Stimulated activated CD8-positive, alpha-beta memory T cell treated with anti-CD3 and anti-CD28 coated beads, Interleukin-12 subunit alpha, Interleukin-12 subunit beta, amount 100 ng/mL, for 4 hours (primary cell): ENCODE measurements around the gene RNF225.
"Not testable (repeated sequence)": the region's sequence is repeated elsewhere in the genome, so short reads cannot be mapped to it uniquely, and the experiment has no call there.

Experiments used
- DNase-seq: peaks from one replicate; pipeline ENCODE4 v3.0.0-alpha.2; 2020; ENCODE audit warnings: low read depth

Gene RNF225

DNA sequence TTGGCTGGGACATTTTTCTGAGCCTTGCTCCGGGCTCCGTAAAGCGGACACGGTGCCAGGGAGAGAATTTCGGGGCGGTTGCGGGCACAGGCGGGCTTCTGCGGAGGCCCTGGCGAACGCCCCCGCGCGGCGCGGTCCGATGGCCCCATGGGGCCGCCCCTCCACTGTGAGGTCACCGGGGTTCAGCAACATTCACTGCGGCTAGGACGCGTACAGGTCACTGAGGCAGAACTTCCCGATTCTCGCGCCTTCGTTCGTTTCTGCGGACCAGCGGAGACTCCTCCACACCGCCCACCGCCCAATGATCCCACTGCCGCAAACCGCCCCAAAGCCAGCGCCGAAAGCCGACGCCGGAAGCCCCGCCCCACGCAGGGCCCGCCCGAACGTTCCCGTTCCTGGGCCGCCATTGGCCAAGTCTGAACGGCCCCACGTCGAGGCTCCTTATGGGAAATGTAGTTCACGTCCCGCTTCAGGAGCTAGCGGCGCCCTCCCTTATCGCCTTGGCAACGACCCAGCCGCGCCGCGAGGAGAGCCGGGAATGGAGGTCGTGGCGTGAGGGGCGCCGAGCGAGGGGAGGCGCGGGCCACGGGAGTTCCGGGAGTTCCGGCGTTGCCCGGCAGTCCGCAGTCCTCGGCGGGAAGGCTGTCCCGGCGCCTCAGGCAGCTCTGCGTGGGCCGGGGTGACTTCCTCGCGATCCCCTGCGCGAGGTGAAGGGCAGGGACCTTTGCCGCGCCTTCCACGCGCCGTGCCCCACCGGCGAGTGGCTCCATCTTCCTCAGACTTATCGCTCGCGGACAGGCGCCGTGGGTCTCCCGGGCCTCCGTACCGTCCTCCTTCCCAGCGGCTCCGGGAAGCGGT lies 12.9 kb downstream of the RNF225 start, which contains the start of gene ZNF584:
Gene ZNF584 (plus strand): TSS at position 498 of the 858 bp plus-strand sequence. CDS start 499 bp downstream, outside the sequence.
- peak; percentile 93 for DNase-seq

- DNase-seq: no peak
Measured at GRCh38 chr19:58409010-58409790, 13.7 kb downstream of the RNF225 start.

DNA sequence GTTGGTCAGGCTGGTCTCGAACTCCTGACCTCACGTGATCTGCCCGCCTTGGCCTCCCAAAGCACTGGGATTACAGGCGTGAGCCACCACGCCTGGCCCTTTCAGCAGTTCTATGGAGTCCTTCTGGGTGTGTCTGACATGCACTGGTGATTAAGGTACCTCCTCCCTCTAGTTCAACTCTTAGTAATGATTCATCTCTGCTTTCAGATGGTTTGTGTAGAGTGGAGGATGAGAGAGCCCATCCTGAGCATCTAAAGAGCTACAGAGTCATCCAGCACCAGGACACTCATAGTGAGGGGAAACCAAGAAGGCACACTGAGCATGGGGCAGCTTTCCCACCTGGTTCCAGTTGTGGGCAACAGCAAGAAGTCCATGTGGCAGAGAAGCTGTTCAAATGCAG lies 21.1 kb downstream of the RNF225 start:
- no peak for DNase-seq

DNA sequence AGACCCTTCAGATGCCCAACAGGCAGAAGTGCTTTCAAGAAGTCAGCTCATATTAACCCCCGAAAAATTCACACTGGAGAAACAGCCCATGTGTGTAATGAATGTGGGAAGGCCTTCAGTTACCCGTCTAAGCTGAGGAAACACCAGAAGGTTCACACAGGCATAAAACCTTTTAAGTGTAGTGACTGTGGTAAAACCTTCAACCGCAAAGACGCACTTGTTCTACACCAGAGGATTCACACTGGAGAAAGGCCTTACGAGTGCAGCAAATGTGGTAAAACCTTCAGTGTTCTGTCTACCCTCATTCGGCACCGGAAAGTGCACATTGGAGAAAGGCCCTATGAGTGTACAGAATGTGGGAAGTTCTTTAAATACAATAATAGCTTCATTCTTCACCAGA lies 21.6 kb downstream of the RNF225 start:
- no peak for DNase-seq

DNA sequence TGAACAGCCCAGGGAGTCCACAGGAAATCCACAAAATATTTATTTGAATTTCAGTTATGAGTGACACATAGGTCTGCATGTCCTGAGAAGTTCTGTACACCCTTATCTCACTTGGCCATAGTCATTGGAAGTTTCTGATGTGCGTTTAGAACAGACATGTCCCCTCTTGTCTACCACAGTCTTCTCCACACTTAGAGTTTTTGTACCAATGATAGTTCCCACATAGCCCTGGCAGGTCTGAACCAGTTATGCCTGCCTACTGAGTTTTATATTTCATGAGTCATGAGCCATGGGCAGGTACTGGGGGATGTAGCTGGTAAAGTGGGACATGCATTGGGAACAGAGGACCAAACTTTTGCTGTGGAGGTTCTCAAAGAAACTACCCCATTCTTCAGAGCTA lies 33.2 kb downstream of the RNF225 start:
- no peak for DNase-seq

- no peak for DNase-seq
Measured at GRCh38 chr19:58429745-58430144, 34.3 kb downstream of the RNF225 start.

DNA sequence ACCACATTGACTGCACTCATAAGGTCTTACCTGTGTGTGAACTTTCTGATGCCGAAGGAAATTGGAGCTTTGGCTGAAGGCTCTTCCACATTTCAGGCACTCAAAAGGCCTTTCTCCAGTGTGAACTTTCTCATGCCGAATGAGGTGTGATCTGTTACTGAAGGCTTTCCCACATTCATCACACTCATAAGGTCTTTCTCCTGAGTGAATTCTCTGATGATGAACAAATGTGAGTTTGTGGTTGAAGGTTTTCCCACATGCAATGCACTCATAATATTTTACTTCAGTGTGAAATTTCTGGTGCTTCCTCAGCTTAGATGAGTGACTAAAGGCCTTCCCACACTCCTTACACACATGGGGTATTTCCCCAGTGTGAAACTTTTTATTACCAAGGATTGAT lies 38.8 kb downstream of the RNF225 start:
- DNase-seq: no peak

DNA sequence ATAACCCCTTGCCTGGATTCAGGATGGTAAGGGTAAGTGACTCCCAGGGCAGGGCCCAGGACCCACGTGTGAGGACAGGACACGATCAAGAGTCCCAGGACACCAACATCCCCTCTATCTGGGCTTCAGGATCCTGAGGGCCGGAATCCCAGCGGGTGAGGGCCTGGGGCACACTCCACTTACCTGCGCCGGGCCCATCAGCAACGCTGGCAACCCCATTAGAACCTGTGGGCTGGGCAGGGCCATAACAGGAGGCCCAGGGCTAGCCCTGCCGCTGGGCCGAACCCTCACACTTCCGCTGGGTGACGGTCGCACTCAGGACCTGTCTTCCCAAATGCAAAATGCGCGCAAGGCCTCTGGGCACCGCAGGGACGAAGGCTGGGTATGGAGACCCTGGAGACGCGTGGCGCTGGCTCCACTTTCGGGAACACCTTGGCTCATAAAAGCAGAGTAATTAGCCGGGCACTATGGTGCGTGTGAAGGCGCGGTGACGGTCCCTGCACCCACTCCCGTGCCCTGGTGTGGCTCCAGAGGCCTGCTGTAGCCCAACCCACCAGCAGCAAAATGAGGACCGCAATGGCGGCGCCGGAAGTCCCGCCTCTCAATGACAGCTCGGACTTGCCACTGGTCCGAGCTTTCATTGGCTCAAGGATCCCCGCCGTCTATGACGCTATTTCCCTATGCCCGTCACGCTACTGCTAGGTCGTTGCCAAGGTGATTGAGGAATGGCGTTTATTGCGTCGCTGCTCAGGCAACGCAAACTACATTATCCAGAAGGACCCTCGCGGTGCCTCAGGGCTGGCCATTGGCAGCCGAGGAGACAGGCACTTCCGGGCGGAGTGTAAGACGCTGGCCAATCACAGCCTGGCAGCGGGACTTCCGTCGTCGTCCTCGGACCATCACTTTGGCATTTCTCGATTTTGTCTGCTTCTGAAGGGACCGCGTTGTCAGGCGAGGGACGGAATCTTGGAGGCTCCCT lies 44.4 kb downstream of the RNF225 start, which contains the start of gene ZNF132:
Gene ZNF132 (minus strand): TSS at position 578 of the 979 bp plus-strand sequence. CDS start 332 bp downstream, at position 246.
- DNase-seq: peak; percentile 86

DNA sequence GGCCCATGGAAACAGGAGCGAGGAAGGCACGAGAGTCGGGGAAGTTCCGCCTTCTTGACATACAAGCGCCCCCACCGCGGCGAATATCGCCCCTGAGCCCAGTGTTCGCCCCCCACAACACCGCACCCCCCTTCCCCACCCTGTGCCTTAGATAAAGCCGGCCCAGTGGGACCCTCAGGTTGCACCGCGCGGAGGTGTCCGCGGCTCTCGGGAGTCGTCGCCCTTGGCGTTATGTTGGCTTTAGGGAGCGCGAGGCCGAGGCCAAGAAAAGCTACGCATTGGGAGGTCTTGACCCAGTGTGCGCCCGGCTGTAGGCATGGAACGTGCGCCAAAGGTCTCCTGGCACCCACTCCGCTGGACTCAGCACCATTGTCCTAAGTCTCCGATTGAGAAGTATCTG lies 45.1 kb downstream of the RNF225 start:
- no peak for DNase-seq

DNA sequence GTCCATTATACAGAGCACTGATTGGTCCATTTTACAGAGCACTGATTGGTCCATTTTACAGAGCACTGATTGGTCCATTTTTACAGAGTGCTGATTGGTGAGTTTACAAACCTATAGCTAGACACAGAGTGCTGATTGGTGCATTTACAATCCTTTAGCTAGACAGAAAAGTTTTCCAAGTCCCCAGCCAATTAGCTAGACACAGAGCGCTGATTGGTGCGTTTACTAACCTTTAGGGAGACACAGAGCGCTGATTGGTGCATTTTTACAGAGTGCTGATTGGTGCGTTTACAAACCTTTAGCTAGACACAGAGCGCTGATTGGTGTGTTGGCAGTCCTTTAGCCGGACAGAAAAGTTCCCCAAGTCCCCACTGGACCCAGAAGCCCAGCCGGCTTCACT lies 47.5 kb downstream of the RNF225 start:
- not testable (repeated sequence) for DNase-seq
